ENCODE results near the gene HOXB1.
"Not testable (repeated sequence)": the region's sequence is repeated elsewhere in the genome, so short reads cannot be mapped to it uniquely, and the experiment has no call there.

HOXB1 gene

GRCh38 chr17:48542114-48542656 lies 11.4 kb upstream of the HOXB1 start:
- no peak for DNase-seq

GRCh38 chr17:48541577-48542113 lies 10.8 kb upstream of the HOXB1 start:
- DNase-seq, result no peak

DNA sequence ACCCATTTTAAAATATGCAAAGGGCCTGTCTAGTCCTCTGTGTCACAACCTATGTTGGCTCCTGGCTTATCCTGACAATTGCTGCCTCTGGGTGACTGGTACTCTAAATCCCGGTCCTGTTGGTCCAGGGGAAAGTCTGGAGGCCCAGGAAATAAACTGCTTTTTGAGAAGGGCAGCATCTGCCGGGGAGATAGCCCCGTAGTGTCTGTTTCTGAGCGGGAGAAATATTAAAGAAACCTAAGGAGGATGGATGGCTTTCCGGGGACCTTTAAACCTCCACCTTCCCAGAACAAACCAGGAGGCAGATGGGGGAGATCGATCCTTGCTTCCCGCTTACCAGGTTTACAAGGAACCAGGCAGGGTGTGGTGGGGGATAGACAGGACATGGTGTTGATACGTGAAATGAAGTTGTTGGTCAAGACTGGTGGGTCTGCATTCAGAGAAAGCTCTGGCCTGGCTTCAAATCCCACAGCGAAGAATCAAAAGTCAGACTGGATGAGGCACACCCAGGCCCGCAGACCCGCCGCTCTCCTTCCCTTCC lies 10.3 kb upstream of the HOXB1 start:
- no peak for DNase-seq

DNA sequence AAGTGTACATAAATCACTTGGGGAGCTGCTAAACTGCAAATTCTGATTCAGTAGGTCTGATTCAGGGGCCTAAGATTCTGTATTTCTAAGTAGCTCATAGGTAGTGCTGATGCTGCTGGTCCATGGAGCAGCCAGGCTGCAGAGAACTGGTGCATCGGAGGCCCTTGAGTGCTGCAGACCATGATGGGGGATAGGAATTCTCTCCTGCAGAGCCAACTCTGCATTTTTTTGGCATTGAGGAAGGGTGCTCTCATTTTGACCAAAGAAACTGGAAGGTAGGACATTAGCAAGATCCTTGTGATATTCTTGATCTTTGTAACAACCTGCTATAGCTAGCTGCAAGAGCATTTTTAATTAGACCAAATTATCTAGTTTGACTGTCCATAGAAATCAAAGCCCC lies 9.4 kb upstream of the HOXB1 start:
- DNase-seq, result no peak

GRCh38 chr17:48539177-48539576 lies 8.4 kb upstream of the HOXB1 start:
- DNase-seq, result no peak

GRCh38 chr17:48537316-48537715 lies 6.5 kb upstream of the HOXB1 start:
- no peak for DNase-seq

- DNase-seq, result not testable (repeated sequence)
Observed at GRCh38 chr17:48535793-48536559, 5.2 kb upstream of the HOXB1 start.

GRCh38 chr17:48532261-48532660 lies 1.4 kb upstream of the HOXB1 start:
- DNase-seq, result no peak

- DNase-seq, result no peak
Observed at GRCh38 chr17:48530208-48530886, 464 bp downstream of the HOXB1 start.

- DNase-seq, result no peak
Observed at GRCh38 chr17:48529683-48530009, 1.2 kb downstream of the HOXB1 start.

- no peak for DNase-seq
Observed at GRCh38 chr17:48528936-48529682, 1.7 kb downstream of the HOXB1 start.

GRCh38 chr17:48528153-48528935 lies 2.5 kb downstream of the HOXB1 start:
- DNase-seq, result no peak

DNA sequence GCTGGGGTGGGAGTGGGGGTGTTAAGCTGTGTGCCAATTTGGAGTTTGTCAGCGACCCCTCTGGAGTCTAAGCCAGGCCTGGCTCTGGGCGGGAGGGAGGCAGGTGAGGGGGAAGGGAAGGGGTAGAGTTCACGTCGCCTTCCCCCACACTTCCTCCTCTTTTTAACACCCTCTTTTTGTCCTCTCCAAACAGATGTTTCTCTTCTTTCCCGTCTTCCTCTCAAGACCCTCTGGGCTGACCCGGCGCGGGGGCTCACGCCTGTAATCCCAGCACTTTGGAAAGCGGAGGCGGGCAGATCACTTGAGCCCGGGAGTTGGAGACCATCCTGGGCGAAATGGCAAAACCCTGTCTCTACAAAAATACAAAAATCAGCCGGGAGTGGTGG lies 3.3 kb downstream of the HOXB1 start:
- DNase-seq, result no peak

DNA sequence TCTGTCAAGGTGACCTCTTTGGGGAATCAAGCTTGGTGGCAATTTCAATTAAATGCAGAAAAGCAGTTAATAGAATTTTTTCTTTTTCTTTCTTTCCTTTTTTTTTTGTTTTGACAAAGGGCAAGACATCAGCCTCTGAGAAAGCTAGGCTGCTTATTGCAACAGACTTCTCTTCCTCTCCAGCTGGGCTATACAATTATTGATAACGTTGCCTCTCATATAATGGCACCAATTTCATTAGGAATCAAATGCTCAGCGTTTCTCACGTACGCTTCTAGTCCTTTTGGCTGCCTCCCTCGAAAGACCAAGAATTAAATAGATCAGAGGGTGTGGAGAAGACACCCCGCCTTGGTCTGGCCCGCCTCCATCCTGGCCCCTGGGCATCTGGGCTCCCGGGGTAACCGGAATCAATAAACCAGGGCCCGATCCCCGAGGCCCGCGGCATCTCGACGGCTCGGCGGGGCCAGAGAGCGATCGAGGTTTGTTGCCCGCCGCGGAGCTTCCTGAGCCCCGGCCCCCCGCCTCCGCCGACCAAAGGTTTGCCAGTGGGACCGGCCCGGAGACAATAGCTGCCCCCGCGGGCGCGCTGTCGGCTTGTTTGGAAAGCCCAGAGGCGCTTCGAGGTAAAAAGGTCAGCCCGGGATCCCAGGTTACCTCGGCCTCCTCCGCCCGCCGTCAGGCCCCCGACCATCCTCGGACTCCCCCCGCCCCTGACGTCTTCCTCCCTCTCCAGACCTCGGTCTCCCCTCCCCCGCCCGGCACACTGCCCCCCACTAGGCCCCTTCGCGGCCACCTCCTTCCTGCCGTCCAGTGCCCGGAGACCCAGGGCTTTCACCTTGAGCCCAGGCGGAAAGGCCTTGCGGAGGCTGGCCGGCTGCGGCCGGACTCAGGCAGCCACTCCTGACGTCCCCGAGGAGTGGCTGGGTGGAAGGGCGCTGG lies 3.9 kb downstream of the HOXB1 start:
- DNase-seq, result no peak

- no peak for DNase-seq
Observed at GRCh38 chr17:48523010-48523409, 7.8 kb downstream of the HOXB1 start.

DNA sequence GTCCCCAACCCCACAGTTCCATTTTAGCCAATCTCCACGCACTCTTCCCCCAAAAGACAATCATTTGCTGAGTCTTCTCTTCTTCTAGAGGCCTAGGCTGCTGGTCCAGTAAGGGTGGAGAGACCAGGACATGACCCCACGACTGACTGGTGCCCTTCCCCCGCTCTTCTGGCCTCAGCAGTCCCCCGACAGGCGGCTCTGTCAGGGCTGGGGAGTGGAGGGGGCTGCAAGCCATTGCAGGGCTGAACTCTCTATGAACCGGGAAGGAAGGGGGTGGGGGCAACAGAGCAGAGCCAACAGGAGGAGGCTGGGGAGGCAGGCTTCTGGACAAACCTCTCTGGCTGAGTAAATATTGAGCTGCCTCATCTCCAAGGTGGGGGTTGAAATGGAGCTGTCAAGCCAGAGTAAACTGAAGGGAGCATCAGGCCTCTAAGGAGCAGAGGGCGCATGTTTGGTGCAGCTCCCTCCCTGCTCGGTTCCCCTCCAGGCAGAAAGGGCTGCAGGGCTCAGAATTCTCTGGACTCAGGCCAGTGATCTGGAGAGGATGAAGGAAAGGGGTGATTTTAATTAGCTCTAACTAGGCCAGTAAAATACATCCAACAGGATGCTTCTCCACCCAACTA lies 8.7 kb downstream of the HOXB1 start:
- DNase-seq, result no peak

DNA sequence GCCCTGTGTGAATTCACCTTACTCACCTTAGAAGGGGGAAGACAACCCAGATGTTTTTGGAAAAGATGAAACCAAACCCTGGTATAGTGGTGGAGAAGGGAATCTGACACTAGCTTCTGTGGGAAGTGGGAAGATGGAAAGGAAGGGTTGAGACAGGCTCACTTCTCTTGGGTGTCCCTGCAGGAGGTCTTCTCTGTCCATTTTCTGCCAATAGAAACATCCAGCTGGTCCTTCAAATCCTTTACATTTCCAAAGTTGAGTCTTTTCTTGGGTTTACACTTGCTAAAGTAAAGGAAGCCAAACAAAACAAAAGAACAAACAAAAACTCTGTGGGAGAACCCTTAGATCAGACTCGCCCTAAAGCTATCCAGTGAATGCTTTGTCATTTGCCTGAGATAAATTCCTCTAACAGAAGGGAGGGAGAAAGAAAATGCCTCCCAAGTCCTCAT lies 10.2 kb downstream of the HOXB1 start:
- no peak for DNase-seq

DNA sequence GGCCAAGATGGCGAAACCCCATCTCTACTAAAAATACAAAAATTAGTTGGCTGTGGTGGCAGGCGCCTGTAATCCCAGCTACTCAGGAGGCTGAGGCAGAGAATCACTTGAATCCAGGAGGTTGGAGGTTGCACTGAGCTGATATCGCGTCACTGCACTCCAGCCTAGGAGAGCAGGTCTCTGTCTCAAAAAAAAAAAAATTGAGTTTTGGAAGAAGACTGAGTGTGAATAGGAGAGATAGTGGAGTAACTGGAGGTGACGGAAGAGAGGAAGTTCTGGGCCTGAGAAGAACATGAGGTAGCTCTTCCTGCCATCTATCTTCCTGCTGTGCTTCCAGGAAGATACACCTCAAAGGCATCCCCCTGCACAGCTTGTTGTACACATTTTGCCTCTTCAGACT lies 11.4 kb downstream of the HOXB1 start:
- DNase-seq, result no peak

- DNase-seq, result no peak
Observed at GRCh38 chr17:48517478-48517877, 13.3 kb downstream of the HOXB1 start.
